Fibroblast of skin of left biceps (primary cell): ENCODE results near the gene INPP5A.
"Not testable (repeated sequence)": the region's sequence is repeated elsewhere in the genome, so short reads cannot be mapped to it uniquely, and the experiment has no call there.

Source experiments
- DNase-seq, 2 experiments: peaks; one replicate each; pipeline ENCODE4 v3.0.0-alpha.2; 2013; ENCODE audit warnings: low read depth in 2 of 2

Gene INPP5A

GRCh38 chr10:132783940-132784865 is 246.6 kb downstream of the INPP5A start:
- DNase-seq = no peak

- DNase-seq = no peak
These were observed 247.5 kb downstream of the INPP5A start for GRCh38 chr10:132784866-132785722.

GRCh38 chr10:132785723-132786475 is 248.3 kb downstream of the INPP5A start, which contains the start of gene NKX6-2:
NKX6-2 (minus strand) TSS chr10:132786147; CDS start chr10:132785948, 199 bp downstream.
- DNase-seq = no peak

- DNase-seq = no peak
These were observed 248.9 kb downstream of the INPP5A start for GRCh38 chr10:132786476-132786883.

GRCh38 chr10:132786884-132787494 is 249.4 kb downstream of the INPP5A start:
- DNase-seq = no peak

GRCh38 chr10:132787495-132788179 is 250.1 kb downstream of the INPP5A start:
- no peak for DNase-seq

- no peak for DNase-seq
These were observed 250.7 kb downstream of the INPP5A start for GRCh38 chr10:132788180-132788830.

- no peak for DNase-seq
These were observed 251.2 kb downstream of the INPP5A start for GRCh38 chr10:132788831-132789219.

GRCh38 chr10:132789659-132790148 is 252.1 kb downstream of the INPP5A start:
- DNase-seq = no peak

GRCh38 chr10:132790470-132790869 is 252.9 kb downstream of the INPP5A start:
- no peak for DNase-seq

GRCh38 chr10:132790934-132791829 is 253.6 kb downstream of the INPP5A start:
- DNase-seq = no peak

GRCh38 chr10:132792099-132792498 is 254.5 kb downstream of the INPP5A start:
- not testable (repeated sequence) for DNase-seq

GRCh38 chr10:132792796-132793195 is 255.2 kb downstream of the INPP5A start:
- DNase-seq = no peak

GRCh38 chr10:132793213-132793612 is 255.6 kb downstream of the INPP5A start:
- DNase-seq = no peak

- no peak for DNase-seq
These were observed 256.6 kb downstream of the INPP5A start for GRCh38 chr10:132793871-132794849.

- no peak for DNase-seq
These were observed 259.3 kb downstream of the INPP5A start for GRCh38 chr10:132796846-132797245.

- DNase-seq = not testable (repeated sequence)
These were observed 260.4 kb downstream of the INPP5A start for GRCh38 chr10:132797986-132798385.

- DNase-seq = no peak
These were observed 260.8 kb downstream of the INPP5A start for GRCh38 chr10:132798403-132798802.
